HepG2 (cell line): ENCODE measurements around the gene PIK3CB. TPM values are rescaled to one million over a fixed set of nuclear protein-coding genes. Genes with fewer than 3 reads are reported as not detected.

Experiments
- NFE2L2 ChIP-seq: fragments of 150-350 bp; IDR thresholded peaks from 2 replicates; pipeline ENCODE4 v1.6.1; 2014; ENCODE audit warnings: low read length
- ZBTB38 ChIP-seq: sonication (generic); formaldehyde crosslinking; IDR thresholded peaks from 2 replicates; pipeline ENCODE4 v1.5.1; 2020; ENCODE audit warnings: mild to moderate bottlenecking, missing genetic modification reagents
- ZNF354B ChIP-seq: sonication (generic); formaldehyde crosslinking; IDR thresholded peaks from 2 replicates; pipeline ENCODE4 v1.8.0; 2022; ENCODE audit warnings: mild to moderate bottlenecking, missing genetic modification reagents
- polyA plus RNA-seq, 8 experiments: library from polyadenylated mRNA; depleted of rRNA in 3 of 8; stranded (reverse) in 7 of 8; unstranded in 1 of 8; fragments of >200 nt; fragmentation: Illumina TruSeq in 4 of 8; extraction: Trizol in 4 of 8; gene quantifications; 2 replicates each; pipeline versions ENCODE4 v1.2.1 to v1.2.3, GENCODE V29; 2011 to 2016; ENCODE audit warnings: low read depth in 4 of 8, missing spikeins in 1 of 8, mixed read lengths in 1 of 8; ENCODE audit not compliant: insufficient read depth in 1 of 8
- total RNA-seq, 5 experiments: library from RNA; depleted of rRNA; stranded (reverse); fragments of >200 nt; fragmentation: Illumina TruSeq; extraction: Trizol; gene quantifications; 2 replicates each; pipeline ENCODE4 v1.2.3, GENCODE V29; 2016; ENCODE audit warnings: low read depth in 1 of 5
- TF ChIP-seq, protein P1 (sequence below): sonication (generic); formaldehyde crosslinking; IDR thresholded peaks from one replicate; pipeline ENCODE4 v1.5.1; 2020; ENCODE audit warnings: mild to moderate bottlenecking, missing genetic modification reagents; ENCODE audit errors: not compliant biosample characterization

Gene PIK3CB
- total and polyA plus RNA-seq, 2 of the 13 experiments (the other 11 are each of a cell fraction or from before 2014, with no cell fraction given), result 6.6 to 18.7 TPM

DNA sequence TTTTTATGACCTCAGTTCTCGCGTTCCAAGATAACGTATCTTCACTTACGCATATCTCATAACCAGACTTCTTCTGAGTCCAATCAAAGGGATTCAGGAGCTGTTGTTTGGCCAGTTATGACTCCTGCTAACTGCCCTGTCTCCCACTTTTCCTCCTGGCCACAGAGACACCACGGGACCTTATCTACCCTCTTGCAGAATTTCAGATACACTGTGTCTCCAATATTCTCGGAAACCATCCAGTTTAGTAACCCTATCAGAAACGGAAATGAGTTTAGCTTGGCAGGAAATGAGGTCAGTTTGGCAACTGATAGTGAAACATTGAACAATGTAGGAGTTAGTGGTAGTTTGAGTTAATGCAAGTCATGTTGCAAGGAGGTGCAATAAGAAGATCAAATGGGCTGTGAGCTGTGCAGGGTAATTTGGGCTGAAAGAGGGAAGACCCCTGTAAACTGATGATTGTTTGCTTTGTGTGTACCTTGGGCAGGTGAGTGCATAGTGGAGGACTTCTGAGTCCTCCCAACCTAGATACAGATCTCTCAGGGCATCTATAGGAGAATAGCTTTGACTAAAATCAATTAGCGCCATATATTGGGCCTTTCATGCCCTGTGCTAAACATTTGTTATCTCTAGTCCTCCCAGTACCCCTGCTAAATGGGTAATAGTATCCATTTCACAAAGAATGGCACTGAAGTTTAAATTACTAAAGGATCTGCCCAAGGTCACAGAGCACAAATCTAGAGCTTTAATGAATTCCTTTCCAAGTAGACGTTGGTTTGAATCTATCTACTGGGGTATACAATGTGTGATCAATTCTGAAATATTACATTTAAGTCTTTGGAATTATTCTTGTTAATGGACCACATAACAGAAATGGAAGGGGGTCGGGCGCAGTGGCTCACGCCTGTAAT is 41.3 kb upstream of the PIK3CB start (continued):
- TF ChIP-seq ZBTB38 (CRISPR knock-in tag) (no peak), NFE2L2 (peak; percentile 43; the same call in 1 of the 2 replicates), ZNF354B (CRISPR knock-in tag) (no peak)
- TF ChIP-seq, protein P1, sequence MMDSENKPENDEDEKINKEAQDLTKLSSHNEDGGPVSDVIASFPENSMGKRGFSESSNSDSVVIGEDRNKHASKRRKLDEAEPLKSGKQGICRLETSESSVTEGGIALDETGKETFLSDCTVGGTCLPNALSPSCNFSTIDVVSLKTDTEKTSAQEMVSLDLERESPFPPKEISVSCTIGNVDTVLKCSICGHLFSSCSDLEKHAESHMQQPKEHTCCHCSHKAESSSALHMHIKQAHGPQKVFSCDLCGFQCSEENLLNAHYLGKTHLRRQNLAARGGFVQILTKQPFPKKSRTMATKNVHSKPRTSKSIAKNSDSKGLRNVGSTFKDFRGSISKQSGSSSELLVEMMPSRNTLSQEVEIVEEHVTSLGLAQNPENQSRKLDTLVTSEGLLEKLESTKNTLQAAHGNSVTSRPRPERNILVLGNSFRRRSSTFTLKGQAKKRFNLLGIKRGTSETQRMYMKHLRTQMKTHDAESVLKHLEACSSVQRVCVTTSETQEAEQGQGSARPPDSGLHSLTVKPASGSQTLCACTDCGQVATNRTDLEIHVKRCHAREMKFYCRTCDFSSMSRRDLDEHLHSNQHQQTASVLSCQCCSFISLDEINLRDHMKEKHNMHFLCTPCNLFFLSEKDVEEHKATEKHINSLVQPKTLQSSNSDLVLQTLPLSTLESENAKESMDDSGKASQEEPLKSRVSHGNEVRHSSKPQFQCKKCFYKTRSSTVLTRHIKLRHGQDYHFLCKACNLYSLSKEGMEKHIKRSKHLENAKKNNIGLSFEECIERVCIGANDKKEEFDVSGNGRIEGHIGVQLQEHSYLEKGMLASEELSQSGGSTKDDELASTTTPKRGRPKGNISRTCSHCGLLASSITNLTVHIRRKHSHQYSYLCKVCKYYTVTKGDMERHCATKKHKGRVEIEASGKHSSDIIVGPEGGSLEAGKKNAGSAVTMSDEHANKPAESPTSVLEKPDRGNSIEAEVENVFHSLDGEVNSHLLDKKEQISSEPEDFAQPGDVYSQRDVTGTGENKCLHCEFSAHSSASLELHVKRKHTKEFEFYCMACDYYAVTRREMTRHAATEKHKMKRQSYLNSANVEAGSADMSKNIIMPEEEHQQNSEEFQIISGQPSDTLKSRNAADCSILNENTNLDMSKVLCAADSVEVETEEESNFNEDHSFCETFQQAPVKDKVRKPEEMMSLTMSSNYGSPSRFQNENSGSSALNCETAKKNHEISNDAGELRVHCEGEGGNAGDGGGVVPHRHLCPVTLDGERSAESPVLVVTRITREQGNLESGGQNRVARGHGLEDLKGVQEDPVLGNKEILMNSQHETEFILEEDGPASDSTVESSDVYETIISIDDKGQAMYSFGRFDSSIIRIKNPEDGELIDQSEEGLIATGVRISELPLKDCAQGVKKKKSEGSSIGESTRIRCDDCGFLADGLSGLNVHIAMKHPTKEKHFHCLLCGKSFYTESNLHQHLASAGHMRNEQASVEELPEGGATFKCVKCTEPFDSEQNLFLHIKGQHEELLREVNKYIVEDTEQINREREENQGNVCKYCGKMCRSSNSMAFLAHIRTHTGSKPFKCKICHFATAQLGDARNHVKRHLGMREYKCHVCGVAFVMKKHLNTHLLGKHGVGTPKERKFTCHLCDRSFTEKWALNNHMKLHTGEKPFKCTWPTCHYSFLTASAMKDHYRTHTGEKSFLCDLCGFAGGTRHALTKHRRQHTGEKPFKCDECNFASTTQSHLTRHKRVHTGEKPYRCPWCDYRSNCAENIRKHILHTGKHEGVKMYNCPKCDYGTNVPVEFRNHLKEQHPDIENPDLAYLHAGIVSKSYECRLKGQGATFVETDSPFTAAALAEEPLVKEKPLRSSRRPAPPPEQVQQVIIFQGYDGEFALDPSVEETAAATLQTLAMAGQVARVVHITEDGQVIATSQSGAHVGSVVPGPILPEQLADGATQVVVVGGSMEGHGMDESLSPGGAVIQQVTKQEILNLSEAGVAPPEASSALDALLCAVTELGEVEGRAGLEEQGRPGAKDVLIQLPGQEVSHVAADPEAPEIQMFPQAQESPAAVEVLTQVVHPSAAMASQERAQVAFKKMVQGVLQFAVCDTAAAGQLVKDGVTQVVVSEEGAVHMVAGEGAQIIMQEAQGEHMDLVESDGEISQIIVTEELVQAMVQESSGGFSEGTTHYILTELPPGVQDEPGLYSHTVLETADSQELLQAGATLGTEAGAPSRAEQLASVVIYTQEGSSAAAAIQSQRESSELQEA, result no peak
